Loucy (cell line): Measurements from ENCODE around the gene THTPA.

Experiments
- EZH2phosphoT487 ChIP-seq: fragments of 200-600 bp; IDR thresholded peaks from 2 replicates; pipeline ENCODE4 v1.6.1; 2018; ENCODE audit warnings: antibody characterized with exemption, mild to moderate bottlenecking, moderate library complexity, borderline replicate concordance
- TF ChIP-seq, protein P1 (sequence below): fragments of 200-600 bp; sonication (generic); conservative IDR thresholded peaks from 2 replicates; pipeline ENCODE4 v1.5.1; 2014; ENCODE audit warnings: mild to moderate bottlenecking, antibody characterized with exemption, low read length

DNA sequence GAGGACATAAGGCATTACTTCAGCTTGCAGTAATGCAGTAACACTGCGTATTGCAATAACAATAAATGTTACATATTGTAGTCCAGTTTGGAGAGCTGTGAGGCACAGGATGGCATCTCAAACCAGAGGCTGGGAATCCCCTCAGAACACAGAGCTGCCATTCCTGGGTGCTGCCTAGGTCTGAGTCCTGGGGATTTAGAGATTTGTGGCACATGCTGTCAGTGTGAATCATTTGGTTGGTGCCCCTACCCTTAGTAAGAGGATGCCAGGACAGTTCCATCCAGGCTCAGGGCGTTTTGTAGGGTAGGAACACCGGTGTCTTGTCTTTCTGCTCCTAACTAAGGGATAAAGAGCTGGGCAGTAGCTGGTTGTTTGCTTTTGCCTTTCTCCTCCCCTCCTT is 27.1 kb upstream of the THTPA start:
- TF ChIP-seq, protein P1, sequence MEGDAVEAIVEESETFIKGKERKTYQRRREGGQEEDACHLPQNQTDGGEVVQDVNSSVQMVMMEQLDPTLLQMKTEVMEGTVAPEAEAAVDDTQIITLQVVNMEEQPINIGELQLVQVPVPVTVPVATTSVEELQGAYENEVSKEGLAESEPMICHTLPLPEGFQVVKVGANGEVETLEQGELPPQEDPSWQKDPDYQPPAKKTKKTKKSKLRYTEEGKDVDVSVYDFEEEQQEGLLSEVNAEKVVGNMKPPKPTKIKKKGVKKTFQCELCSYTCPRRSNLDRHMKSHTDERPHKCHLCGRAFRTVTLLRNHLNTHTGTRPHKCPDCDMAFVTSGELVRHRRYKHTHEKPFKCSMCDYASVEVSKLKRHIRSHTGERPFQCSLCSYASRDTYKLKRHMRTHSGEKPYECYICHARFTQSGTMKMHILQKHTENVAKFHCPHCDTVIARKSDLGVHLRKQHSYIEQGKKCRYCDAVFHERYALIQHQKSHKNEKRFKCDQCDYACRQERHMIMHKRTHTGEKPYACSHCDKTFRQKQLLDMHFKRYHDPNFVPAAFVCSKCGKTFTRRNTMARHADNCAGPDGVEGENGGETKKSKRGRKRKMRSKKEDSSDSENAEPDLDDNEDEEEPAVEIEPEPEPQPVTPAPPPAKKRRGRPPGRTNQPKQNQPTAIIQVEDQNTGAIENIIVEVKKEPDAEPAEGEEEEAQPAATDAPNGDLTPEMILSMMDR, result no peak
- no peak for TF ChIP-seq EZH2phosphoT487
